Panc1 (cell line): ENCODE results near the gene ALOX12. TPM values are rescaled to one million over a fixed set of nuclear protein-coding genes. Genes with fewer than 3 reads are reported as not detected.
"Not testable (repeated sequence)": the region's sequence is repeated elsewhere in the genome, so short reads cannot be mapped to it uniquely, and the experiment has no call there.

ENCODE experiments used
- ATAC-seq: fragments of 200-7000 bp; cut with Tn5 transposase; 2 replicates; pipeline ENCODE4 v1.9.1; 2020; ENCODE audit warnings: mild to moderate bottlenecking, moderate library complexity
- BruUV-seq: library from RNA; stranded (reverse); fragments of 400-500 nt; replicated peaks from 2 replicates; lab custom pipeline; 2021; lab: Mats Ljungman, UMichigan
- CTCF ChIA-PET: fragments of 300-600 bp; sonication (Branson Sonifier 250); formaldehyde crosslinking; loops from one replicate; lab custom pipeline; 2022; ENCODE audit warnings: antibody characterized with exemption; lab: Charles Lee
- POLR2A ChIA-PET: fragments of 300-600 bp; sonication (Branson Sonifier 250); formaldehyde crosslinking; loops from one replicate; lab custom pipeline; 2022; ENCODE audit warnings: antibody characterized with exemption; lab: Charles Lee
- DNase-seq: peaks from one replicate; pipeline ENCODE4 v3.0.0-alpha.2; 2010; ENCODE audit warnings: low read depth, low spot score
- H3K27ac ChIP-seq: 2 replicates; pipeline ENCODE4 v1.5.1; 2011; ENCODE audit warnings: mild to moderate bottlenecking, low read length, inconsistent platforms
- H3K27me3 ChIP-seq: fragments of 200-500 bp; sonication (Bioruptor generic); 2 replicates; pipeline ENCODE4 v1.6.0; 2014; ENCODE audit warnings: low read length, inconsistent platforms; ENCODE audit not compliant: control insufficient read depth, insufficient read depth
- H3K36me3 ChIP-seq: fragments of 200-500 bp; sonication (Bioruptor generic); 2 replicates; pipeline ENCODE4 v1.5.1; 2014; ENCODE audit warnings: inconsistent platforms, mild to moderate bottlenecking, low read length, moderate library complexity; ENCODE audit not compliant: control insufficient read depth, insufficient read depth
- H3K4me1 ChIP-seq: 2 replicates; pipeline ENCODE4 v1.5.1; 2011; ENCODE audit warnings: inconsistent platforms, mild to moderate bottlenecking, low read length, moderate library complexity; ENCODE audit not compliant: control insufficient read depth, insufficient read depth
- H3K4me3 ChIP-seq, 2 experiments: 2 replicates each; pipeline ENCODE4 v1.5.1; 2011 to 2012; ENCODE audit warnings: low read depth in 2 of 2, low read length in 2 of 2, mild to moderate bottlenecking in 2 of 2, inconsistent platforms in 1 of 2, moderate library complexity in 1 of 2
- H3K9me3 ChIP-seq: fragments of 200-500 bp; sonication (Bioruptor generic); 2 replicates; pipeline ENCODE4 v1.5.1; 2014; ENCODE audit warnings: low read depth, mild to moderate bottlenecking, inconsistent platforms, low read length, moderate library complexity; ENCODE audit not compliant: control insufficient read depth, insufficient read depth
- POLR2AphosphoS5 ChIP-seq: IDR thresholded peaks from 2 replicates; pipeline ENCODE4 v1.6.1; 2012; ENCODE audit warnings: mild to moderate bottlenecking, low read depth, low read length, moderate library complexity
- SIN3A ChIP-seq: IDR thresholded peaks from 2 replicates; pipeline ENCODE4 v1.6.1; 2012; ENCODE audit warnings: low read depth, mild to moderate bottlenecking, low read length, moderate library complexity, borderline replicate concordance; ENCODE audit not compliant: insufficient read depth
- TCF7L2 ChIP-seq: IDR thresholded peaks from 2 replicates; pipeline ENCODE4 v1.6.1; 2011; ENCODE audit warnings: mild to moderate bottlenecking, low read depth, low read length, inconsistent platforms
- in situ Hi-C: cut with HindIII; loops from 2 replicates; pipeline ENCODE4 v1.10.0; 2016; ENCODE audit warnings: low sequenced_read_pairs, low pct_unique_long_range_greater_than_20kb
- intact Hi-C: fragments of 100-400 bp; cut with micrococcal nuclease; formaldehyde crosslinking; loops from one replicate; pipeline ENCODE4 v1.10.0; 2022; ENCODE audit not compliant: unreplicated experiment
- total RNA-seq: library from RNA; stranded (reverse); gene quantifications from one replicate; pipeline ENCODE4 v1.2.1, GENCODE V29; 2021; ENCODE audit not compliant: unreplicated experiment
- TF ChIP-seq, protein P1 (sequence below): fragments of 450-650 bp; IDR thresholded peaks from 2 replicates; pipeline ENCODE4 v1.5.1; 2017; ENCODE audit warnings: mild to moderate bottlenecking
- TF ChIP-seq, protein P2 (sequence below), 2 experiments: IDR thresholded peaks; 2 replicates each; pipeline ENCODE4 v1.6.1; 2011 to 2012; ENCODE audit warnings: low read depth in 2 of 2, control low read depth in 1 of 2, low read length in 1 of 2, mild to moderate bottlenecking in 1 of 2, moderate library complexity in 1 of 2; ENCODE audit not compliant: insufficient read depth in 1 of 2

ALOX12 gene
- total RNA-seq, 1 experiment from 2014 or later, result not detected

DNA sequence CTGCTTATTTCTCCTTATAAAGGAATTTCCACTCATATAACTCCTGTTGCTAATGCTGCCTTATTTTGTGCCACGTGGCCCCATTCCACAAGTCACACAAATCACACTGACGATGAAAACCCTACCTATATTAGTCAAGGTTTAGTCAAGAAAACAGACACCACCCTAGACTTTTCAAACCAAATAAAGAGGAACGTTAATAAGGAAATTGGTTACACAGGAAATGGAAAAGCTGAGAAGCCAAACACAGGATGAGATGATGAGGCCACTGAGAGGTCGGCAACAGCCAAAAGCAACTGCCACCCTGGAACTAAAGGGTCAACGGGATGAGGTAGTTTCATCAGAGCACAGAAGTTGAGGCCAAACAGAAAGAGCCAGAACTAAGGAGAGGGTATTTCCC lies 47.3 kb upstream of the ALOX12 start:
- no peak overlapping the region for H3K27ac ChIP-seq
- intact Hi-C loops, result no loop called here
- no peaks in the 10 kb centered on the region for H3K9me3 ChIP-seq
- TF ChIP-seq TCF7L2, result no peak
- no peak for TF ChIP-seq SIN3A
- TF ChIP-seq, protein P1, sequence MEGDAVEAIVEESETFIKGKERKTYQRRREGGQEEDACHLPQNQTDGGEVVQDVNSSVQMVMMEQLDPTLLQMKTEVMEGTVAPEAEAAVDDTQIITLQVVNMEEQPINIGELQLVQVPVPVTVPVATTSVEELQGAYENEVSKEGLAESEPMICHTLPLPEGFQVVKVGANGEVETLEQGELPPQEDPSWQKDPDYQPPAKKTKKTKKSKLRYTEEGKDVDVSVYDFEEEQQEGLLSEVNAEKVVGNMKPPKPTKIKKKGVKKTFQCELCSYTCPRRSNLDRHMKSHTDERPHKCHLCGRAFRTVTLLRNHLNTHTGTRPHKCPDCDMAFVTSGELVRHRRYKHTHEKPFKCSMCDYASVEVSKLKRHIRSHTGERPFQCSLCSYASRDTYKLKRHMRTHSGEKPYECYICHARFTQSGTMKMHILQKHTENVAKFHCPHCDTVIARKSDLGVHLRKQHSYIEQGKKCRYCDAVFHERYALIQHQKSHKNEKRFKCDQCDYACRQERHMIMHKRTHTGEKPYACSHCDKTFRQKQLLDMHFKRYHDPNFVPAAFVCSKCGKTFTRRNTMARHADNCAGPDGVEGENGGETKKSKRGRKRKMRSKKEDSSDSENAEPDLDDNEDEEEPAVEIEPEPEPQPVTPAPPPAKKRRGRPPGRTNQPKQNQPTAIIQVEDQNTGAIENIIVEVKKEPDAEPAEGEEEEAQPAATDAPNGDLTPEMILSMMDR, result no peak
- TF ChIP-seq POLR2AphosphoS5, result no peak
- TF ChIP-seq, protein P2, sequence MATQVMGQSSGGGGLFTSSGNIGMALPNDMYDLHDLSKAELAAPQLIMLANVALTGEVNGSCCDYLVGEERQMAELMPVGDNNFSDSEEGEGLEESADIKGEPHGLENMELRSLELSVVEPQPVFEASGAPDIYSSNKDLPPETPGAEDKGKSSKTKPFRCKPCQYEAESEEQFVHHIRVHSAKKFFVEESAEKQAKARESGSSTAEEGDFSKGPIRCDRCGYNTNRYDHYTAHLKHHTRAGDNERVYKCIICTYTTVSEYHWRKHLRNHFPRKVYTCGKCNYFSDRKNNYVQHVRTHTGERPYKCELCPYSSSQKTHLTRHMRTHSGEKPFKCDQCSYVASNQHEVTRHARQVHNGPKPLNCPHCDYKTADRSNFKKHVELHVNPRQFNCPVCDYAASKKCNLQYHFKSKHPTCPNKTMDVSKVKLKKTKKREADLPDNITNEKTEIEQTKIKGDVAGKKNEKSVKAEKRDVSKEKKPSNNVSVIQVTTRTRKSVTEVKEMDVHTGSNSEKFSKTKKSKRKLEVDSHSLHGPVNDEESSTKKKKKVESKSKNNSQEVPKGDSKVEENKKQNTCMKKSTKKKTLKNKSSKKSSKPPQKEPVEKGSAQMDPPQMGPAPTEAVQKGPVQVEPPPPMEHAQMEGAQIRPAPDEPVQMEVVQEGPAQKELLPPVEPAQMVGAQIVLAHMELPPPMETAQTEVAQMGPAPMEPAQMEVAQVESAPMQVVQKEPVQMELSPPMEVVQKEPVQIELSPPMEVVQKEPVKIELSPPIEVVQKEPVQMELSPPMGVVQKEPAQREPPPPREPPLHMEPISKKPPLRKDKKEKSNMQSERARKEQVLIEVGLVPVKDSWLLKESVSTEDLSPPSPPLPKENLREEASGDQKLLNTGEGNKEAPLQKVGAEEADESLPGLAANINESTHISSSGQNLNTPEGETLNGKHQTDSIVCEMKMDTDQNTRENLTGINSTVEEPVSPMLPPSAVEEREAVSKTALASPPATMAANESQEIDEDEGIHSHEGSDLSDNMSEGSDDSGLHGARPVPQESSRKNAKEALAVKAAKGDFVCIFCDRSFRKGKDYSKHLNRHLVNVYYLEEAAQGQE (IDR thresholded peaks at IDR 0.05; ENCODE audit: insufficient read depth in 1 of 2, low read depth in 2 of 2, low read length in 1 of 2), result no peak
- no peak for DNase-seq
- no TSS peak for BruUV-seq
- in situ Hi-C loops, result no loop called here
- H3K4me3 ChIP-seq, result no peak overlapping the region
- H3K4me1 ChIP-seq, result no peaks in the 10 kb centered on the region
- ATAC-seq, result no peak
- no peaks in the 10 kb centered on the region for H3K36me3 ChIP-seq
- ChIA-PET POLR2A (no interaction called here), CTCF (no interaction called here)
- no peaks in the 10 kb centered on the region for H3K27me3 ChIP-seq

DNA sequence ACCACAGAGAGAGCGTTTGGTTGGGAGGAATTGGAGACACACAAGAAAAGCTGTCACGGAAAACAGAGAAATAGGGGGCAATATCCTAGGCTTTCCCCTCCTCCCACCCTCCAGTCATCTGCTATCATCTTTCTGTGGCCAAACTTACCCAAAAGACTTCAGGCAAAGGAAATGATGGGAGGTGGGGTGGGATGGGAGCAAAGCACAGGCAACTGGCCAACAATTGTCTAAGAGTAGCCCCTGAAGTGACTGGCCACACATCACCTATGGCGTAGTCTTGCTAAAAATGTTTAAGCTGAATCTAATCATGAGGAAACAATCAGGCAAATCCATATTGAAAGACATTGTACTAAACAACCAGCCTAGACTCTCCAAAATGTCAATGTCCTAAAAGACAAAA lies 46.9 kb upstream of the ALOX12 start:
- intact Hi-C loops (no loop called here), in situ Hi-C loops (no loop called here)
- BruUV-seq, result no TSS peak

DNA sequence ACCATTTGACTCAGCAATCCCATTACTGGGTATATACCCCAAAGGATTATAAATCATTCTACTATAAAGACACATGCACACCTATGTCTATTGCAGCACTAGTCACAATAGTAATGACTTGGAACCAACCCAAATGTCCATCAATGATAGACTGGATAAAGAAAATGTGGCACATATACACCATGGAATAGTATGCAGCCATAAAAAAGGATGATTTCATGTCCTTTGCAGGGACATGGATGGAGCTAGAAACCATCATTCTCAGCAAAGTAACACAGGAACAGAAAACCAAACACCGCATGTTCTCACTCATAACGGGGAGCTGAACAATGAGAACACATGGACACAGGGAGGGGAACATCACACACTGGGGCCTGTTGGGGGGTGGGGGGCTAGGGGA lies 44.9 kb upstream of the ALOX12 start:
- POLR2A ChIA-PET, H3K9me3 ChIP-seq, H3K27ac ChIP-seq, H3K27me3 ChIP-seq, ATAC-seq, H3K36me3 ChIP-seq, H3K4me3 ChIP-seq, in situ Hi-C loops, BruUV-seq, DNase-seq, H3K4me1 ChIP-seq, intact Hi-C loops, CTCF ChIA-PET: not testable (repeated sequence)

More for the DNA sequence above, 46.9 kb upstream of the ALOX12 start:
- Histone ChIP-seq H3K27ac (no peak overlapping the region), H3K36me3 (no peaks in the 10 kb centered on the region), H3K9me3 (no peaks in the 10 kb centered on the region), H3K27me3 (no peaks in the 10 kb centered on the region), H3K4me1 (no peaks in the 10 kb centered on the region), H3K4me3 (no peak overlapping the region)
- TF ChIP-seq POLR2AphosphoS5 (no peak), TCF7L2 (no peak), SIN3A (no peak)
- TF ChIP-seq, protein P1, result no peak
- TF ChIP-seq, protein P2 (IDR thresholded peaks at IDR 0.05; ENCODE audit: insufficient read depth in 1 of 2, low read depth in 2 of 2, low read length in 1 of 2), result no peak
- ATAC-seq, result no peak
- POLR2A ChIA-PET, result no interaction called here
- CTCF ChIA-PET, result no interaction called here
- DNase-seq, result no peak
